GM21526 (cell line): ENCODE results near the gene SFPQ.
"Not testable (repeated sequence)": the region's sequence is repeated elsewhere in the genome, so short reads cannot be mapped to it uniquely, and the experiment has no call there.

ENCODE experiments used
- ATAC-seq: cut with Tn5 transposase; IDR thresholded peaks from one replicate; pipeline ENCODE4 v1.9.1; 2021; ENCODE audit warnings: moderate library complexity; ENCODE audit not compliant: unreplicated experiment, low FRiP score

SFPQ gene, protein sequence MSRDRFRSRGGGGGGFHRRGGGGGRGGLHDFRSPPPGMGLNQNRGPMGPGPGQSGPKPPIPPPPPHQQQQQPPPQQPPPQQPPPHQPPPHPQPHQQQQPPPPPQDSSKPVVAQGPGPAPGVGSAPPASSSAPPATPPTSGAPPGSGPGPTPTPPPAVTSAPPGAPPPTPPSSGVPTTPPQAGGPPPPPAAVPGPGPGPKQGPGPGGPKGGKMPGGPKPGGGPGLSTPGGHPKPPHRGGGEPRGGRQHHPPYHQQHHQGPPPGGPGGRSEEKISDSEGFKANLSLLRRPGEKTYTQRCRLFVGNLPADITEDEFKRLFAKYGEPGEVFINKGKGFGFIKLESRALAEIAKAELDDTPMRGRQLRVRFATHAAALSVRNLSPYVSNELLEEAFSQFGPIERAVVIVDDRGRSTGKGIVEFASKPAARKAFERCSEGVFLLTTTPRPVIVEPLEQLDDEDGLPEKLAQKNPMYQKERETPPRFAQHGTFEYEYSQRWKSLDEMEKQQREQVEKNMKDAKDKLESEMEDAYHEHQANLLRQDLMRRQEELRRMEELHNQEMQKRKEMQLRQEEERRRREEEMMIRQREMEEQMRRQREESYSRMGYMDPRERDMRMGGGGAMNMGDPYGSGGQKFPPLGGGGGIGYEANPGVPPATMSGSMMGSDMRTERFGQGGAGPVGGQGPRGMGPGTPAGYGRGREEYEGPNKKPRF

GRCh38 chr1:35192853-35193664, at the start of gene SFPQ:
SFPQ (minus strand) TSS chr1:35193145; CDS start chr1:35193049, 96 bp downstream.
- peak; percentile 82 for ATAC-seq

- ATAC-seq: not testable (repeated sequence)
Observed at GRCh38 chr1:35236772-35237171, 43.8 kb upstream of the SFPQ start.

DNA sequence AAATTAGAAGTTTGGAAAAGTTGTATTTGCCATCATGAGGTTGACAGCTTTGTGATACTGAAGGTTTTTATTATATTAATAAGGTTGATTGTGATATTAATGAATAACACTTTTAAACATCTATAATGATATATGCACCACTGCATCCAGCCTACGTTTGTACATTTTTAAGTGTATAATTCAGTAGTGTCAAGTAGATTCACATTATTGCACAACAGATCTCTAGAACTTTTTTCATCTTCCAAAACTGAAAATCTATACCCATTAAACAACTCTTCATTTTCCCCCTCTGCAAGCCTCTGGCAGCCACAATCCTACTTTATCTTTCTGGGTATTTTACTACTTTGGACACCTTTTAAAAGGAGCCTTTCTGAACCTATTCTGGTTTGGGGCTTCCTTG, 38.3 kb upstream of the SFPQ start:
- no peak for ATAC-seq

DNA sequence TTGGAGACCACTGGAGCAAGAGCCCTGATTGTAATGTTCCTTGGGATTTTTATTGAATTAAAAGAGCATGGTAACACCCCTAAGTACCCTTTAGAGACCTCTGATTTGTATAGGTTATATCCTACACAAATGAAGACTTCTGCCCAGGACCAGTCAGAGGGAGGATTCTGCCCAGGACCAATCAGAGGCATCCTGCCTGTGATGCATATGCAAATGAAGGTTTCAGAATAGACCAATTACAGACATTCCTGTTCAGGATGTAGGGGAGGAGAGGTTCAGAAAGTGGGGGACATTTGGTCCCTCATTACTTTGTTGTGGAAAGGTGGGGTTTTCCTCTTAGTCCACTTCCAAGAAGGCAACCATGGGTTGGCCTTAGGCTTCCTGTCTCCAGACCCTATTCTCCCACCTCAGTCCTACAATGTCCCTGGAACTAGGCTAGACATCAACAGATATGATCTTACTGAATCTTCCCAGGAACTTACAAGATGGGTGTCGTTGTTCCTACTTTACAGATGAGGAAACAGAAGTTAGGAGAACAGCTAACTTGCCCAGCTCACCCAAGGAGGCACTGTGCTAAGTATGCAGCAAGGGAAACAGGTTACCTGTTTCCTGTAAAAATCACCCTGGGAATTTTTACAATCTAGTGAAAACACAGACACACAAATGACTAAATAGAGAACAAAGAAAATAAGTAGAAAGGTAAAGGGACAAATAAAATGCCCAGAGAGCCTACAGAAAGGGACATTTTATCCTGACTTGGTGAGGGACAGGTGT, 36.8 kb upstream of the SFPQ start:
- no peak for ATAC-seq

GRCh38 chr1:35226546-35226945, 33.6 kb upstream of the SFPQ start:
- ATAC-seq: no peak

GRCh38 chr1:35223084-35223630, 30.2 kb upstream of the SFPQ start:
- ATAC-seq: no peak

GRCh38 chr1:35222322-35223083, 29.6 kb upstream of the SFPQ start:
- ATAC-seq: no peak

DNA sequence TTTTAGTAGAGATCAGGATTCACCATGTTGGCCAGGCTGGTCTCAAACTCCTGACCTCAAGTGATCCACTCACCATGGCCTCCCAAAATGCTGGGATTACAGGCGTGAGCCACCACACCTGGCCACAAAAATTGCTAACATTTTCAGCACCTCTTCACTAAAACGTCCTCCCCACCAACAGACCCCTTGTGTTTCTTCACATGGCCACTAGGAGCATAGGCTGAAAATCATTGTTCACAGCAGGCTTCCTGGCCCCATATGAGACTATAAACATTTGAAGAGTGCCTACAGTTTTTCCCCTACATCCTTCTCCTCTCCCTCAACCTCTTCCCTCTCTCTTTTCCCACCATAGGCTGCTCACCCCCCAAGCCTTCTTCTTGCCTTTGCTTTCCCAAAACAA, 28.0 kb upstream of the SFPQ start:
- ATAC-seq: no peak

- ATAC-seq: no peak
Observed at GRCh38 chr1:35215346-35215745, 22.4 kb upstream of the SFPQ start.

DNA sequence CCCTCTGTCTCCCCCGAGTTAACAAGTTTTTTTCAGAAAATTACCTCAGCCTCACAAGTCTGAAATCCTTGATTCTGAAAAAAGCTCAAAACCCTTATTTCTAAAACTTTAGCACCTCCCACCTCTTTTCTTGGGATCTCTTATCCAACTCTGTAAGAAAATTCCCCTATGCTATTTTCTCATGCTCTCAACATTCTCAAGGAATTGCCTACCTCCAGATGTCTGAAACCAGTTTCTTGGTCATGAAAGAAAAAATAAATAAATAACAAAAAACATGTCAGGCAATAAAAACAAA, 18.1 kb upstream of the SFPQ start:
- ATAC-seq: no peak

GRCh38 chr1:35210321-35211119, 17.6 kb upstream of the SFPQ start:
- no peak for ATAC-seq

GRCh38 chr1:35203295-35203694, 10.3 kb upstream of the SFPQ start:
- no peak for ATAC-seq

DNA sequence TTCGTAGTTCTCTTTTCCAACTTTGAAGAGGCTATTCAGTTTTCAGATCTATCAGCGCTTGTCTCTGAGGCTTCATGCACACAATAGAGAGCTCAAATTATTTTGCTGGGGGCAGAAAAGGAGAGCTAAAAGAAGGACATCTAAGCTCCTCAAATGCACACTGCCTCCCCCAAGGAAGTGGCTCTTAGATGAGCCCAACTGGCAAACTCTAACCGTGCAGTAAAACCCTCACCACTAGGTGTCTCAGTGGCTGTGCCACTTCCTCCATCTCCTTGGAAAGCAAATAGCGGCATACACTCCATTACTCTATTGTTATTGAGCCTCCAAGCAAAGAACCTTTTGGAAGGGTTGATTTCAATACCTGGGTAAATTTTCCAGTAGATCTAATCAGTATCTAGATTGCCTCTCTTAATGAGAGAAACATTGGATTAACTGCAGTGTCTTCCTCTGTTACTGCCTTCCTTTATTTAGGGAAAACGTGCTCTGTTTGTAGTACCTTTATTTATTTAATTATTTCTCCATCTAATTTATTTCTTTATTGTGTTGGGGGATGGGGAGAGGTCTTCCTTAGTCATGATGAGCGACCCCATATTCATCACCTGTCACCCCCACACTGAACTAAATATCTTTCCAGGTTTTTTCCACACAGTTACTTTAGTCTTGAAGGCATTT, 9.2 kb upstream of the SFPQ start:
- ATAC-seq: peak; percentile 65

DNA sequence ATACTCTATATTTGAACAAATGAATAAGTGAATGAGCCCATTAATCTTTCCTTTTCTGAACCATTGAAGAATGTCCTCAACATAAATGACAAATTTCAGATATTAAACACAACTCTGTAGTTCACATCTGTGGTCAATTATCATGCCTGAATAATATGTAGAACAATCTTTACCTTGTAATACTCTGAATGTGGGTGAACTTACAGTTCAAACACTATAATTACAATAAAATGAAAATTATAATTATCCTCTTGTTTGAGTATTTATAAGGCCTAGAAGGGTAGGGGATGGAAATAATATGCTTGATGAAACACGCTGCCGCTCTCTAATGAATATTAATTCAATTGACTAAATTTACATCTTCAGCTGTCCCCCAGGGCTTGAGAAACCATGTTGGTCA, 8.7 kb upstream of the SFPQ start:
- ATAC-seq: no peak

- peak; percentile 29 for ATAC-seq
Observed at GRCh38 chr1:35192056-35192852, 691 bp downstream of the SFPQ start.

GRCh38 chr1:35191429-35192055, 1.4 kb downstream of the SFPQ start:
- ATAC-seq: no peak

DNA sequence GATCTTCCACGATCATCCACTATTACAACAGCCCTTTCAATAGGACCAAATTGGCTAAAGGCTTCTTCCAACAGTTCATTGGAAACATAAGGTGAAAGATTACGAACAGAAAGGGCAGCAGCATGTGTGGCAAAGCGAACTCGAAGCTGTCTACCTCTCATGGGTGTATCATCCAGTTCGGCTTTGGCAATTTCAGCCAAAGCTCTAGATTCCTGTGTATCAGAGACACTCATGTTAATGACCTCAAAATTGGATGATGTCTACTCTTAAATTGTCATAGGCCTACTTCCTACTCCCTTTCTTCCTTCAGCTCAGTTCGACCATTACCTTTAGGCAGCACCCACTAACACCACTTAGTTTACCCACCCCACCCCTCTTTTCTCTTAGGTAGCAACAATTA, 2.2 kb downstream of the SFPQ start:
- ATAC-seq: no peak
